AG09309 (cell line): ENCODE data around the gene PRKN.
"Not testable (repeated sequence)": the region's sequence is repeated elsewhere in the genome, so short reads cannot be mapped to it uniquely, and the experiment has no call there.

ENCODE experiments used
- DNase-seq: peaks from one replicate; pipeline ENCODE4 v3.0.0-alpha.2; 2010; ENCODE audit warnings: low read depth
- H3K4me3 ChIP-seq: 2 replicates; pipeline ENCODE4 v1.5.1; 2011; ENCODE audit warnings: mild to moderate bottlenecking, low read depth, low read length, moderate library complexity; ENCODE audit not compliant: control insufficient read depth
- CTCF ChIP-seq: IDR thresholded peaks from 2 replicates; pipeline ENCODE4 v1.5.1; 2011; ENCODE audit warnings: mild to moderate bottlenecking, low read depth, low read length, inconsistent platforms; ENCODE audit not compliant: insufficient read depth, control insufficient read depth; ENCODE audit errors: missing control alignments

Gene PRKN

GRCh38 chr6:161828355-161828754 lies 899.2 kb downstream of the PRKN start:
- H3K4me3 ChIP-seq: no peak overlapping the region
- TF ChIP-seq CTCF: no peak
- DNase-seq: no peak

- no peak for DNase-seq
- H3K4me3 ChIP-seq: no peak overlapping the region
- no peak for TF ChIP-seq CTCF
These were observed 901.1 kb downstream of the PRKN start for GRCh38 chr6:161826512-161826911.

GRCh38 chr6:161822204-161822603 lies 905.4 kb downstream of the PRKN start:
- DNase-seq, H3K4me3 ChIP-seq: not testable (repeated sequence)

- no peak for TF ChIP-seq CTCF
- H3K4me3 ChIP-seq: no peak overlapping the region
- DNase-seq: no peak
These were observed 909.7 kb downstream of the PRKN start for GRCh38 chr6:161817881-161818280.

GRCh38 chr6:161815965-161816364 lies 911.6 kb downstream of the PRKN start:
- DNase-seq: no peak
- TF ChIP-seq CTCF: no peak
- H3K4me3 ChIP-seq: no peak overlapping the region

- H3K4me3 ChIP-seq: no peak overlapping the region
- TF ChIP-seq CTCF: no peak
- DNase-seq: no peak
These were observed 914.4 kb downstream of the PRKN start for GRCh38 chr6:161813156-161813555.

GRCh38 chr6:161809971-161810370 lies 917.6 kb downstream of the PRKN start:
- DNase-seq: no peak
- no peak overlapping the region for H3K4me3 ChIP-seq
- TF ChIP-seq CTCF: no peak
